HG02943 (cell line): Measurements from ENCODE around the gene CHST10.
"Not testable (repeated sequence)": the region's sequence is repeated elsewhere in the genome, so short reads cannot be mapped to it uniquely, and the experiment has no call there.

ENCODE experiments used
- ATAC-seq: cut with Tn5 transposase; IDR thresholded peaks from one replicate; pipeline ENCODE4 v1.9.1; 2021; ENCODE audit warnings: mild to moderate bottlenecking, low read depth, moderate library complexity; ENCODE audit not compliant: unreplicated experiment

The CHST10 gene

GRCh38 chr2:100416935-100417710 is at the start of gene CHST10:
CHST10 (minus strand) TSS chr2:100417668; CDS start chr2:100406675, 10,993 bp downstream.
- ATAC-seq, result no peak

- ATAC-seq, result no peak
Measured at GRCh38 chr2:100460904-100461530, 43.5 kb upstream of the CHST10 start.

GRCh38 chr2:100456357-100456756 is 38.9 kb upstream of the CHST10 start:
- not testable (repeated sequence) for ATAC-seq

GRCh38 chr2:100453853-100454252 is 36.4 kb upstream of the CHST10 start:
- no peak for ATAC-seq

GRCh38 chr2:100451734-100452133 is 34.3 kb upstream of the CHST10 start:
- ATAC-seq, result no peak

GRCh38 chr2:100451092-100451491 is 33.6 kb upstream of the CHST10 start:
- ATAC-seq, result no peak

- ATAC-seq, result no peak
Measured at GRCh38 chr2:100446696-100447095, 29.2 kb upstream of the CHST10 start.

- ATAC-seq, result no peak
Measured at GRCh38 chr2:100437751-100438150, 20.3 kb upstream of the CHST10 start.

GRCh38 chr2:100429726-100430125 is 12.3 kb upstream of the CHST10 start:
- ATAC-seq, result no peak

- ATAC-seq, result no peak
Measured at GRCh38 chr2:100427627-100428258, 10.3 kb upstream of the CHST10 start.

GRCh38 chr2:100427111-100427510 is 9.6 kb upstream of the CHST10 start:
- ATAC-seq, result no peak

GRCh38 chr2:100426384-100426720 is 8.9 kb upstream of the CHST10 start:
- ATAC-seq, result no peak

GRCh38 chr2:100425573-100426383 is 8.3 kb upstream of the CHST10 start:
- ATAC-seq, result no peak

- ATAC-seq, result no peak
Measured at GRCh38 chr2:100425107-100425506, 7.6 kb upstream of the CHST10 start.

- no peak for ATAC-seq
Measured at GRCh38 chr2:100424277-100424875, 6.9 kb upstream of the CHST10 start.

- no peak for ATAC-seq
Measured at GRCh38 chr2:100423631-100424030, 6.2 kb upstream of the CHST10 start.

GRCh38 chr2:100422320-100423055 is 5.0 kb upstream of the CHST10 start:
- ATAC-seq, result no peak

GRCh38 chr2:100419915-100420314 is 2.4 kb upstream of the CHST10 start:
- ATAC-seq, result no peak

- no peak for ATAC-seq
Measured at GRCh38 chr2:100418406-100418962, 1.0 kb upstream of the CHST10 start.
